H9 (cell line): Measurements from ENCODE around the gene TGFB1I1. TPM values are rescaled to one million over a fixed set of nuclear protein-coding genes. Genes with fewer than 3 reads are reported as not detected.

Source experiments
- DNase-seq: peaks from one replicate; pipeline ENCODE4 v3.0.0-alpha.2; 2017
- H2AFZ ChIP-seq: one replicate; pipeline ENCODE4 v1.6.1; 2013; ENCODE audit warnings: mild to moderate bottlenecking, low read length, control low read depth, moderate library complexity
- H2AK5ac ChIP-seq: 2 replicates; pipeline ENCODE4 v1.6.1; 2013; ENCODE audit warnings: low read length, control low read depth, mixed read lengths; ENCODE audit not compliant: insufficient read length
- H2BK120ac ChIP-seq: one replicate; pipeline ENCODE4 v1.6.1; 2013; ENCODE audit warnings: low read depth, mild to moderate bottlenecking, low read length, control low read depth, inconsistent platforms; ENCODE audit not compliant: poor library complexity, severe bottlenecking
- H2BK12ac ChIP-seq: 2 replicates; pipeline ENCODE4 v1.6.1; 2013; ENCODE audit warnings: low read length, control low read depth, mixed read lengths, low read depth; ENCODE audit not compliant: insufficient read length
- H2BK15ac ChIP-seq: 2 replicates; pipeline ENCODE4 v1.6.1; 2013; ENCODE audit warnings: low read depth, low read length, control low read depth
- H2BK20ac ChIP-seq: one replicate; pipeline ENCODE4 v1.6.1; 2013; ENCODE audit warnings: low read depth, mild to moderate bottlenecking, low read length, control low read depth, inconsistent platforms; ENCODE audit not compliant: poor library complexity, severe bottlenecking
- H2BK5ac ChIP-seq: 2 replicates; pipeline ENCODE4 v1.6.1; 2013; ENCODE audit warnings: low read length, control low read depth, mixed read lengths; ENCODE audit not compliant: insufficient read length
- H3K14ac ChIP-seq: 2 replicates; pipeline ENCODE4 v1.6.1; 2013; ENCODE audit warnings: low read length, control low read depth; ENCODE audit not compliant: insufficient read depth
- H3K18ac ChIP-seq: 2 replicates; pipeline ENCODE4 v1.6.1; 2013; ENCODE audit warnings: low read depth, mild to moderate bottlenecking, mixed read lengths, low read length, control low read depth; ENCODE audit not compliant: insufficient read length
- H3K23ac ChIP-seq: 2 replicates; pipeline ENCODE4 v1.6.1; 2013; ENCODE audit warnings: low read length, control low read depth, mixed read lengths, low read depth; ENCODE audit not compliant: insufficient read length
- H3K23me2 ChIP-seq: 2 replicates; pipeline ENCODE4 v1.6.1; 2013; ENCODE audit warnings: low read depth, mild to moderate bottlenecking, mixed read lengths, low read length, control low read depth; ENCODE audit not compliant: insufficient read length, poor library complexity, severe bottlenecking
- H3K27ac ChIP-seq: 2 replicates; pipeline ENCODE4 v1.5.1; 2013; ENCODE audit warnings: low read length, control low read depth, mixed read lengths, low read depth; ENCODE audit not compliant: insufficient read length
- H3K27me3 ChIP-seq: 2 replicates; pipeline ENCODE4 v1.6.1; 2013; ENCODE audit warnings: low read length, control low read depth, inconsistent platforms; ENCODE audit not compliant: insufficient read depth
- H3K4ac ChIP-seq: 2 replicates; pipeline ENCODE4 v1.6.1; 2013; ENCODE audit warnings: low read depth, mild to moderate bottlenecking, control low read depth, inconsistent platforms, low read length, moderate library complexity
- H3K4me1 ChIP-seq: 2 replicates; pipeline ENCODE4 v1.6.1; 2013; ENCODE audit warnings: low read length, control low read depth, inconsistent platforms; ENCODE audit not compliant: insufficient read depth
- H3K4me2 ChIP-seq: 2 replicates; pipeline ENCODE4 v1.6.1; 2013; ENCODE audit warnings: low read length, control low read depth, mixed read lengths; ENCODE audit not compliant: insufficient read length, insufficient read depth
- H3K56ac ChIP-seq: 2 replicates; pipeline ENCODE4 v1.6.1; 2013; ENCODE audit warnings: low read depth, mild to moderate bottlenecking, mixed read lengths, low read length, control low read depth; ENCODE audit not compliant: insufficient read length
- H3K79me1 ChIP-seq: 2 replicates; pipeline ENCODE4 v1.6.1; 2013; ENCODE audit warnings: low read depth, mild to moderate bottlenecking, moderate library complexity, low read length, control low read depth, inconsistent platforms; ENCODE audit not compliant: insufficient read depth, poor library complexity, severe bottlenecking
- H3K79me2 ChIP-seq: 2 replicates; pipeline ENCODE4 v1.6.1; 2013; ENCODE audit warnings: low read length, control low read depth, inconsistent platforms; ENCODE audit not compliant: insufficient read depth
- H3K9ac ChIP-seq: 2 replicates; pipeline ENCODE4 v1.6.1; 2013; ENCODE audit warnings: low read length, control low read depth, mixed read lengths; ENCODE audit not compliant: insufficient read length; ENCODE audit errors: extremely low read depth
- H3K9me3 ChIP-seq: one replicate; pipeline ENCODE4 v1.6.1; 2013; ENCODE audit warnings: low read depth, low read length, inconsistent platforms; ENCODE audit not compliant: control insufficient read depth
- H3T11ph ChIP-seq: one replicate; pipeline ENCODE4 v1.6.1; 2013; ENCODE audit warnings: mild to moderate bottlenecking, low read length, control low read depth, inconsistent platforms
- H4K20me1 ChIP-seq: one replicate; pipeline ENCODE4 v1.6.1; 2013; ENCODE audit not compliant: control insufficient read depth, insufficient read length, insufficient read depth
- H4K5ac ChIP-seq: 2 replicates; pipeline ENCODE4 v1.6.1; 2013; ENCODE audit warnings: low read depth, mild to moderate bottlenecking, mixed read lengths, low read length, control low read depth; ENCODE audit not compliant: insufficient read length
- H4K8ac ChIP-seq: replicated peaks from 2 replicates; pipeline ENCODE4 v1.6.1; 2013; ENCODE audit warnings: low read length, control low read depth, mixed read lengths, low read depth; ENCODE audit not compliant: insufficient read length
- H4K91ac ChIP-seq: 2 replicates; pipeline ENCODE4 v1.6.1; 2013; ENCODE audit warnings: low read depth, mild to moderate bottlenecking, moderate library complexity, mixed read lengths, low read length, control low read depth; ENCODE audit not compliant: insufficient read length
- H3K27ac Mint-ChIP-seq, 3 experiments: 2 replicates in 2 of 3; 3 replicates in 1 of 3; pipeline ENCODE4 v1.8.0; 2020 to 2021; ENCODE audit warnings: mixed read lengths in 3 of 3, mild to moderate bottlenecking in 1 of 3, moderate library complexity in 1 of 3
- H3K27me3 Mint-ChIP-seq: 2 replicates; pipeline ENCODE4 v1.8.0; 2021; ENCODE audit warnings: low read depth, mild to moderate bottlenecking, moderate library complexity, mixed read lengths
- H3K36me3 Mint-ChIP-seq, 3 experiments: 2 replicates in 2 of 3; 3 replicates in 1 of 3; pipeline ENCODE4 v1.8.0; 2020 to 2021; ENCODE audit warnings: low read depth in 3 of 3, mixed read lengths in 3 of 3; ENCODE audit not compliant: insufficient read depth in 1 of 3
- H3K4me1 Mint-ChIP-seq, 2 experiments: 2 replicates each; pipeline ENCODE4 v1.8.0; 2020; ENCODE audit warnings: mixed read lengths in 2 of 2
- H3K4me3 Mint-ChIP-seq, 2 experiments: 2 replicates in 1 of 2; 3 replicates in 1 of 2; pipeline ENCODE4 v1.8.0; 2020 to 2021; ENCODE audit warnings: mild to moderate bottlenecking in 2 of 2, mixed read lengths in 2 of 2, moderate library complexity in 1 of 2
- H3K9me3 Mint-ChIP-seq, 2 experiments: 2 replicates in 1 of 2; 3 replicates in 1 of 2; pipeline ENCODE4 v1.8.0; 2020; ENCODE audit warnings: mild to moderate bottlenecking in 2 of 2, mixed read lengths in 2 of 2, moderate library complexity in 1 of 2
- WGBS: extraction: QIAGEN DNeasy Blood & Tissue Kit; methylation state at CpG from one replicate; pipeline ENCODE4 v1.1.7; 2013; ENCODE audit warnings: missing lambda C conversion rate, low lambda C conversion rate, mixed read lengths; ENCODE audit not compliant: insufficient read length; ENCODE audit errors: extremely low coverage; 5-methylcytosine and 5-hydroxymethylcytosine counted together
- total RNA-seq: library from RNA; stranded (reverse); gene quantifications from 2 replicates; pipeline ENCODE4 v1.2.1, GENCODE V29; 2021
- TF ChIP-seq, protein P1 (sequence below): fragments of 200-600 bp; sonication (generic); conservative IDR thresholded peaks from 3 replicates; pipeline ENCODE4 v1.8.0; 2021; ENCODE audit warnings: antibody characterized with exemption, mild to moderate bottlenecking

Gene TGFB1I1
- total RNA-seq, 1 experiment from 2014 or later: 15.4 TPM

DNA sequence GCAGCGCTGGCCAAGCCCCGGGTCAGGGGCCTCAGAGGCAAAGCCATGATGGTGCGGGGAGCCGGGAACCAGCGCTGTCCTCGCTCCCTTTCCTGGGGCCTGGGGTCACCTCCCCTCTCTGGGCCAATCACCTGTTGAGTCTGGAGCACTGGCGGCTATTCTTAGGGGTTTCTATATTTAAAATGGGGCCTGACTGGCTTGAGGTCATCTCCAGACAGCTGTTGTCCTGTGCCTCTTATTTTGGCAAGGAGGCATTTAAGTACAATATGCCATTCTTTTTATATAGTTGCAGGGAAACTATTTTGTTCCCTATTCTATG, 43.7 kb upstream of the TGFB1I1 start, which contains the start of gene COX6A2:
COX6A2 (minus strand) TSS at position 82 of the 319 bp plus-strand sequence; CDS start at position 47, 35 bp downstream.
- no peaks in the 10 kb centered on the region for H3K36me3 Mint-ChIP-seq
- Histone ChIP-seq H2BK15ac (no peak within 1 kb of the TSS), H3K9me3 (no peaks in the 10 kb centered on the region), H2BK5ac (no peak within 1 kb of the TSS), H4K8ac (no peak within 1 kb of the TSS), H3K9ac (no peak within 1 kb of the TSS), H3K23me2 (no peaks in the 10 kb centered on the region), H2BK12ac (no peak within 1 kb of the TSS), H2AK5ac (no peak within 1 kb of the TSS), H3K27me3 (peaks cover 8% of the 10 kb centered on the region; the same call in 1 of the 2 replicates), H3K4ac (no peak within 1 kb of the TSS), H3K23ac (no peak within 1 kb of the TSS), H4K5ac (no peak within 1 kb of the TSS), H3K4me1 (no peaks in the 10 kb centered on the region), H3K79me1 (no peaks in the 10 kb centered on the region), H2BK120ac (no peak within 1 kb of the TSS), H3K18ac (no peak within 1 kb of the TSS), H3K27ac (no peak within 1 kb of the TSS), H3K56ac (no peak within 1 kb of the TSS), H3K4me2 (no peak within 1 kb of the TSS), H3K14ac (no peak within 1 kb of the TSS), H4K91ac (no peak within 1 kb of the TSS), H3T11ph (no peak within 1 kb of the TSS), H2AFZ (no peak within 1 kb of the TSS), H2BK20ac (no peak within 1 kb of the TSS), H4K20me1 (no peaks in the 10 kb centered on the region), H3K79me2 (no peaks in the 10 kb centered on the region)
- H3K27ac Mint-ChIP-seq: no peak within 1 kb of the TSS
- H3K9me3 Mint-ChIP-seq: no peaks in the 10 kb centered on the region; a peak in 2 of 5 replicates
- DNase-seq: no peak
- no peak within 1 kb of the TSS for H3K4me3 Mint-ChIP-seq
- TF ChIP-seq, protein P1, sequence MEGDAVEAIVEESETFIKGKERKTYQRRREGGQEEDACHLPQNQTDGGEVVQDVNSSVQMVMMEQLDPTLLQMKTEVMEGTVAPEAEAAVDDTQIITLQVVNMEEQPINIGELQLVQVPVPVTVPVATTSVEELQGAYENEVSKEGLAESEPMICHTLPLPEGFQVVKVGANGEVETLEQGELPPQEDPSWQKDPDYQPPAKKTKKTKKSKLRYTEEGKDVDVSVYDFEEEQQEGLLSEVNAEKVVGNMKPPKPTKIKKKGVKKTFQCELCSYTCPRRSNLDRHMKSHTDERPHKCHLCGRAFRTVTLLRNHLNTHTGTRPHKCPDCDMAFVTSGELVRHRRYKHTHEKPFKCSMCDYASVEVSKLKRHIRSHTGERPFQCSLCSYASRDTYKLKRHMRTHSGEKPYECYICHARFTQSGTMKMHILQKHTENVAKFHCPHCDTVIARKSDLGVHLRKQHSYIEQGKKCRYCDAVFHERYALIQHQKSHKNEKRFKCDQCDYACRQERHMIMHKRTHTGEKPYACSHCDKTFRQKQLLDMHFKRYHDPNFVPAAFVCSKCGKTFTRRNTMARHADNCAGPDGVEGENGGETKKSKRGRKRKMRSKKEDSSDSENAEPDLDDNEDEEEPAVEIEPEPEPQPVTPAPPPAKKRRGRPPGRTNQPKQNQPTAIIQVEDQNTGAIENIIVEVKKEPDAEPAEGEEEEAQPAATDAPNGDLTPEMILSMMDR: no peak
- peaks cover 13% of the 10 kb centered on the region for H3K27me3 Mint-ChIP-seq
- WGBS: no CpG with 5 or more reads among the region's 7 CpGs
- peaks cover 5 to 9% of the 10 kb centered on the region in 2 experiments; a peak in 3 of 4 replicates for H3K4me1 Mint-ChIP-seq
